ENCODE data around the gene NKD1. TPM values are rescaled to one million over a fixed set of nuclear protein-coding genes. Genes with fewer than 3 reads are reported as not detected.

NKD1 gene
- total RNA-seq, 1 experiment from 2014 or later, result 0.74 TPM

GRCh38 chr16:50679266-50679665, 131.1 kb downstream of the NKD1 start:
- in situ Hi-C loops (cut with HindIII; ENCODE audit: low pct_unique_long_range_greater_than_20kb, low sequenced_read_pairs), result no loop called here
- DNase-seq (ENCODE audit: low read depth, low spot score), result no peak

DNA sequence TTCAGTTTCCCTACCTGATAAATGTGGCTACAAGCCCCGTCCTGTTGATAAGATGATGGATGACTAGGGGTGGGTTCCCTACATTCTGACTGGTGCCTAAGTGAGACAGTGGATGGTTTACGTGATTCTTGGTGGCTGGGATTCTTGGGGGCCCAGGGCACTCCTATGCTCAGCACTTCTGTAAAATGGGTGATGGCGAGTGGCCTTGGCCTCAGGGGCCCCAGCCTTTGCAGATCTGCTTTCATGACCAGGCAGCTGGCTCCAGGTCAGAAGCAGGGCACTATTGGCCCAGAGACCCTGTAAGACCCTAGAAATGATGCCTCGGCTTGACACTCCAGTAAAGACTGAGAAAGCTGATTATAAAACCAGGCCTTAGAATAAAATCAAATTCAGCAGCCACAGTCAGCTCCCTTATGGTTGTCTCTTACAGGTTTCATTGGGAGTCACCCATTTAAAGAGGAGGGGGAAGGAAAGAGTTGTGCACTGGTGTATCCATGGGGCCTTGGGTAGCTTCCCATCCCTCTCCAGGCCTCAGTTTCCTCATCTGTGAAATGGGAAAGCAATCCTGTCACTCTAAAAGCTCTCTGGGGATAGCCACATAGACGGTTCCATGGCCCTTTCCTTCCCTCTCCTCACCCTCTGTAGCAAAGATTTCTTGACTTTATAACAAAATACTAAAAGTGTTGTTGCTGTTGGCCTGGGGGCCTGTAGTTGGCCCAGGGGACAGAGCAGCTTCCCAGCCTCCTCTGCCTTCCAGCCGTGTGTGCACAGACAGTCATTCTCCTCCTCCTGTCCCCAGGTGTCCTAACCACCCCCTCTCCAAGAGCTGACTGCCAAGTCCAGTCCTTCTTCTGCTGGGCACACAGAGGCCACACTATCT, 131.7 kb downstream of the NKD1 start:
- in situ Hi-C loops (cut with HindIII; ENCODE audit: low pct_unique_long_range_greater_than_20kb, low sequenced_read_pairs), result no loop called here
- DNase-seq (ENCODE audit: low read depth, low spot score), result no peak

- no peak for DNase-seq (ENCODE audit: low read depth, low spot score)
- in situ Hi-C loops (cut with HindIII; ENCODE audit: low pct_unique_long_range_greater_than_20kb, low sequenced_read_pairs), result no loop called here
Observed at GRCh38 chr16:50680556-50680893, 132.3 kb downstream of the NKD1 start.

GRCh38 chr16:50681021-50681885, 133.1 kb downstream of the NKD1 start, which contains the start of gene SNX20:
Gene SNX20, minus strand, starts transcription at chr16:50681312. Its CDS starts 3,786 bp downstream, at chr16:50677526.
- no peak for DNase-seq (ENCODE audit: low read depth, low spot score)
- in situ Hi-C loops (cut with HindIII; ENCODE audit: low pct_unique_long_range_greater_than_20kb, low sequenced_read_pairs), result no loop called here

- no peak for DNase-seq (ENCODE audit: low read depth, low spot score)
- in situ Hi-C loops (cut with HindIII; ENCODE audit: low pct_unique_long_range_greater_than_20kb, low sequenced_read_pairs), result no loop called here
Observed at GRCh38 chr16:50683689-50684374, 135.6 kb downstream of the NKD1 start.

- DNase-seq (ENCODE audit: low read depth, low spot score), result no peak
- in situ Hi-C loops (cut with HindIII; ENCODE audit: low pct_unique_long_range_greater_than_20kb, low sequenced_read_pairs), result no loop called here
Observed at GRCh38 chr16:50684823-50685461, 136.7 kb downstream of the NKD1 start.

GRCh38 chr16:50685462-50686063, 137.4 kb downstream of the NKD1 start:
- in situ Hi-C loops (cut with HindIII; ENCODE audit: low pct_unique_long_range_greater_than_20kb, low sequenced_read_pairs), result no loop called here
- no peak for DNase-seq (ENCODE audit: low read depth, low spot score)

DNA sequence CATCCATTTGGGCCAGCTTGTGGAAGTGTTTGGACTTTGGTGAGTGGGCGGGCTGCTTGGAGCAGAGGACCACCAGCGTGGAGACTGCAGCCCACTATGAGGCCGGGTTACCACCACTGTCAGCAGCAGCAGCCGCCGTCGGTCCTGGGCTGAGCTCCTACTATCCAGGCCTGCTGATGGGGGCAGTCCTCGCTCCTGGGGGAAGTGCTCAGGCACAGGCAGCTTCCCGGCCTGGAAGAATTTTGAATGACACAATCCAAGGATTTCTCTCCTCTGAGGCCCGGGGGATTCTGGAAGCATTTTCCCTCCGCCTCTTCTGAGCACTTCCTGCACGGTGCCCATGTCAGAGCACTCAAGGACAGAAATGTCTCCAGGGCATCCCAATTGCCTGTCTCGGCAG, 139.9 kb downstream of the NKD1 start:
- in situ Hi-C loops (cut with HindIII; ENCODE audit: low pct_unique_long_range_greater_than_20kb, low sequenced_read_pairs), result no loop called here
- no peak for DNase-seq (ENCODE audit: low read depth, low spot score)

DNA sequence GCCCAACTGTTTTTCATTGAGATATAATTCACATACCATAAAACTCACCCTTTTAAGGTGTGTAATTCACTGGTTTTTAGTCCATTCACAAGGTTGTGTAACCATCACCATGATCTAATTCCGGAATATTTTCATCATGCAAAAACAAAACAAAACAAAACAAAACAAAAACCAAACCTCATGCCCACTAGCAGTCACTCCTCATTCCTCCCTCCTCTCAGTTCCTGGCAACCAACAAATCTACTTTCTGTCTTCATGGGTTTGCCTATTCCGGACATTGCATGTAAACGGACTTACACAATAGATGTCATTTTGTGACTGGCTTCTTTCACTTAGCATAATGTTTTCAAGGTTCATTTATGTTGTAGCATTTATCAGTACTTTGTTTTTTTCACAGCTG, 140.7 kb downstream of the NKD1 start:
- in situ Hi-C loops (cut with HindIII; ENCODE audit: low pct_unique_long_range_greater_than_20kb, low sequenced_read_pairs), result no loop called here
- DNase-seq (ENCODE audit: low read depth, low spot score), result no peak

- in situ Hi-C loops (cut with HindIII; ENCODE audit: low pct_unique_long_range_greater_than_20kb, low sequenced_read_pairs), result no loop called here
- DNase-seq (ENCODE audit: low read depth, low spot score), result no peak
Observed at GRCh38 chr16:50690177-50690576, 142.0 kb downstream of the NKD1 start.

GRCh38 chr16:50692644-50692998, 144.4 kb downstream of the NKD1 start:
- in situ Hi-C loops (cut with HindIII; ENCODE audit: low pct_unique_long_range_greater_than_20kb, low sequenced_read_pairs), result no loop called here
- DNase-seq (ENCODE audit: low read depth, low spot score), result no peak

DNA sequence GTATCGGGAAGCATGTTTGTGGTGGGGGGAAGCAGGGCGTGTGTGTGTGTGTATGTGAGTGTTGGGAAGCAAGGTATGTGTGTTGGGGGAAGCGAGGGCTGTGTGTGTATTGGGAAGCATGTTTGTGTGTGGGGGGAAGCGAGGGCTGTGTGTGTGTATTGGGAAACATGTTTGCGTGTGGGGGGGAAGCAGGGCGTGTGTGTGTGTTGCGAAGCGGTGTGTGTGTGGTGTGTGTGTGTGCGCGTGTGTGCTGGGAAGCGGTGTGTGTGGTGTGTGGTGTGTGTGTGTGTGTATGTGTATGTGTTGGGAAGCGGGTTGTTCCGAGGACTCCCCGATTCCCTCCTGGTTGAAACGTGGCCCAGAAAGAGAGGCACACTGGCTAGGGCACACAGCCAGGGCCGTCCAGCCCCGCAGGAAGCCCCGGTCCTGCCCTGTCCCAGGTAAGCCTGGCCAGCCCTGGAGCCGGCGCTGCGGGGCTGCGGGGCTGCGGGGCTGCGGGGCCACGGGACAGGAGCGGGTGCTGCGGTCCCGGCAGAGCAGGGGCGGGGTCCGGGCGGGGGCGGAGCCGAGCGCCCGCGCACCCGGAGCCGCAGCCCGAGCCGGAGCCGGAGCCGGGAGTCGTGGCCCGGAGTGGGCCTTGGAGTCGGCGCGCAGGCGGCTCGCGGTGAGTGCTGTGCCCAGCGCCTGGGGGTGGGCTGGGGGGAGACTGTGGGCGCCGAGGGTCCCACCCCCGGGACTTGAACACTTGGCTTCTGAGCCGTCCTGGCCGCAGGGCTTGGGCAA, 145.0 kb downstream of the NKD1 start, which contains the start of gene NOD2:
Gene NOD2 (plus strand): TSS at position 608 of the 783 bp plus-strand sequence. CDS start 5,890 bp downstream, outside the sequence.
- DNase-seq (ENCODE audit: low read depth, low spot score), result no peak
- in situ Hi-C loops (cut with HindIII; ENCODE audit: low pct_unique_long_range_greater_than_20kb, low sequenced_read_pairs), result no loop called here

- no peak for DNase-seq (ENCODE audit: low read depth, low spot score)
- in situ Hi-C loops (cut with HindIII; ENCODE audit: low pct_unique_long_range_greater_than_20kb, low sequenced_read_pairs), result no loop called here
Observed at GRCh38 chr16:50694206-50694605, 146.0 kb downstream of the NKD1 start.

DNA sequence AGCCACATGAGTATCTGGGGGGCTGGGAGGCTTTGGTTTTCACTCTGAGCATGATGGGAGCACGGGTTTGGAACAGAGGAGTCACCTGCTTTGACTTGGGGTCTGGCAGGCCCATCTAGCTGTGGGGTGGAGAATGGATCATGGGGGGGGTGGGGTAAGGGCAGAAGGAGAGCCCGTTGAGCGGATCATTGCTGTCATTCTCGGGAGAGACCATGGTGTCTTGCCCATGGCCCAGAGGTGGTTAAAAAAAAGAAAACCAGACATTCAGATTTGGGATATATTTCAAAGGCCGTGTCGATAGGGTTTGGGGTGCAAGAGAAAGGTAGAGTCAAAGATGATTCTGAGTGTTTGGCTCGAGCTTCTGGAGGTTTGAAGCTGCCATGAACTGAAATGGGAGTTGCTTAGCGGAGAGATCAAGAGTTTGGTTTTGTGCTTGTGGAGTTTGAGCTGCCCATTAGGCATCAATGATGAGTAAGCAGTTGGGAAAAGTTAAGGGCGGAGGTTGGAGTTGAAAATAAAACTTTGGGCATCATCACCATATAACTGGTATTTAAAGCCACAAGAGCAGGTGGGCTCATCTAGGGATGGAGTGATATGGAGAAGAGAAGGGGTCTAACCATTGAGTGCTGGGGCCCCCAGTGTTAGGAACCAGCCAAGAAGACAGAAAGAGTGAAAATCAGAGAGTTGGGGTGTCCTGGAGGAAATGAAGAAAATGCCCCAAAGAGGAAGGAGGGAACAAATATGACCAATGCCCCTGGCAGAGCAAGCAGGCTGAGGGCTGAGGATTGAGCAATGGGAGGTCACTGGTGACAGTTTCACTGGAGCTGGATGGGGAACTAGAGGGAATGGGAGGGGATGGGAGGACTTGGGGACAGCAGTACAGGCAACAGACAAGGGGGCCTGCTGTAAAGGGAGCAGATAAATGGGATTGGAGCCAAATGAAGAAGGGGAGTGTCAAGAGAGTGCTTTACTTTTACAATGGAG, 147.1 kb downstream of the NKD1 start:
- in situ Hi-C loops (cut with HindIII; ENCODE audit: low pct_unique_long_range_greater_than_20kb, low sequenced_read_pairs), result no loop called here
- no peak for DNase-seq (ENCODE audit: low read depth, low spot score)

DNA sequence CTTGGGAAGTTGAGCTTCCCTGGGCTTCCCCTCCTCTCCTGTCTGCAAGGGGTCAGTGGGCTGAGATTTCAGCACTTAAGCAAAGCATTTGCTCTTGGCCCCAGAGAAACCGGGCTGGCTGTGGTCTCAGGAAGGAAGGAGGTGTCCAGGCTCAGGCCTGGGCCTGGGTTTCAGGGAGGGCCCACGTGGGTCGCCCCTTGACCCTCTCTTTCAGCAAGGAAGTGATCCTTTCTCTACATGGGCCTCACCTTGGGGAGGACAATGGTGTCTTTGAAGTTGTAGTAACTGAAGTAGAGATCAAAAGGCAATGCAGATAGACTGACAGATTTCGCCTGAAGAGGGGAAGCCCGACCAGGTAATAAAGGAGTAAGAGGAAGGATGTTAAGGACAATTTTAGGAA, 147.9 kb downstream of the NKD1 start:
- no peak for DNase-seq (ENCODE audit: low read depth, low spot score)
- in situ Hi-C loops (cut with HindIII; ENCODE audit: low pct_unique_long_range_greater_than_20kb, low sequenced_read_pairs), result no loop called here

Data from SK-MEL-5 (cell line).